HepG2 (cell line): ENCODE results near the gene BEST2. TPM values are rescaled to one million over a fixed set of nuclear protein-coding genes. Genes with fewer than 3 reads are reported as not detected.

Experiments
- AHR ChIP-seq: IDR thresholded peaks from 2 replicates; pipeline ENCODE4 v1.6.1; 2018; ENCODE audit warnings: missing genetic modification reagents, missing compliant biosample characterization
- ARID2 ChIP-seq: sonication (generic); formaldehyde crosslinking; IDR thresholded peaks from 2 replicates; pipeline ENCODE4 v1.8.1; 2022; ENCODE audit warnings: mild to moderate bottlenecking, missing genetic modification reagents, borderline replicate concordance
- ATF7 ChIP-seq, 2 experiments: fragments of 450-650 bp in 1 of 2; sonication (generic) in 1 of 2; formaldehyde crosslinking in 1 of 2; IDR thresholded peaks; 2 replicates each; pipeline versions ENCODE4 v1.4.0 to v1.6.1; 2016 to 2020; ENCODE audit warnings: antibody characterized with exemption in 1 of 2, mild to moderate bottlenecking in 1 of 2, missing genetic modification reagents in 1 of 2
- BHLHE40 ChIP-seq: IDR thresholded peaks from 2 replicates; pipeline ENCODE4 v1.6.1; 2011; ENCODE audit warnings: low read length, improper control_type of control experiment
- CREB3 ChIP-seq: sonication (generic); formaldehyde crosslinking; IDR thresholded peaks from 2 replicates; pipeline ENCODE4 v1.5.0; 2020; ENCODE audit warnings: missing genetic modification reagents
- ELK4 ChIP-seq: sonication (generic); formaldehyde crosslinking; IDR thresholded peaks from 2 replicates; pipeline ENCODE4 v1.9.0; 2021; ENCODE audit warnings: missing genetic modification reagents, borderline replicate concordance
- HNRNPUL1 ChIP-seq: fragments of 200-400 bp; formaldehyde crosslinking; IDR thresholded peaks from 2 replicates; pipeline ENCODE4 v1.6.1; 2017; ENCODE audit warnings: low read depth, mild to moderate bottlenecking, low read length, moderate library complexity
- HOXA7 ChIP-seq: sonication (generic); formaldehyde crosslinking; IDR thresholded peaks from 2 replicates; pipeline ENCODE4 v1.8.1; 2022; ENCODE audit warnings: mild to moderate bottlenecking, missing genetic modification reagents, moderate library complexity
- SMARCC2 ChIP-seq: fragments of 450-650 bp; IDR thresholded peaks from 2 replicates; pipeline ENCODE4 v1.6.1; 2017; ENCODE audit warnings: antibody characterized with exemption, mild to moderate bottlenecking
- SP1 ChIP-seq, 2 experiments: fragments of 450-650 bp in 1 of 2; sonication (generic) in 1 of 2; formaldehyde crosslinking in 1 of 2; IDR thresholded peaks; 2 replicates each; pipeline versions ENCODE4 v1.4.0 to v1.6.1; 2016 to 2020; ENCODE audit warnings: missing genetic modification reagents in 1 of 2
- SP140L ChIP-seq: sonication (generic); formaldehyde crosslinking; IDR thresholded peaks from 2 replicates; pipeline ENCODE4 v1.4.0; 2020; ENCODE audit warnings: missing genetic modification reagents, borderline replicate concordance
- SYNCRIP ChIP-seq: fragments of 200-400 bp; formaldehyde crosslinking; IDR thresholded peaks from 2 replicates; pipeline ENCODE4 v1.6.1; 2018; ENCODE audit warnings: mild to moderate bottlenecking, low read depth, low read length; ENCODE audit not compliant: insufficient read depth
- TBX2 ChIP-seq: sonication (generic); formaldehyde crosslinking; IDR thresholded peaks from 2 replicates; pipeline ENCODE4 v1.5.0; 2020; ENCODE audit warnings: missing genetic modification reagents, mild to moderate bottlenecking, borderline replicate concordance
- YY1 ChIP-seq: IDR thresholded peaks from 2 replicates; pipeline ENCODE4 v1.6.1; 2011; ENCODE audit warnings: low read length, low read depth, moderate library complexity, mild to moderate bottlenecking; ENCODE audit not compliant: insufficient read depth, insufficient replicate concordance
- ZFX ChIP-seq: sonication (generic); formaldehyde crosslinking; IDR thresholded peaks from 2 replicates; pipeline ENCODE4 v1.4.0; 2020; ENCODE audit warnings: mild to moderate bottlenecking, low read depth, missing genetic modification reagents, moderate library complexity
- ZNF20 ChIP-seq: sonication (generic); formaldehyde crosslinking; IDR thresholded peaks from 2 replicates; pipeline ENCODE4 v1.4.0; 2020; ENCODE audit warnings: mild to moderate bottlenecking, moderate library complexity, missing genetic modification reagents
- ZNF354B ChIP-seq: sonication (generic); formaldehyde crosslinking; IDR thresholded peaks from 2 replicates; pipeline ENCODE4 v1.8.0; 2022; ENCODE audit warnings: mild to moderate bottlenecking, missing genetic modification reagents
- ZNF431 ChIP-seq: sonication (generic); formaldehyde crosslinking; IDR thresholded peaks from 2 replicates; pipeline ENCODE4 v1.9.0; 2022; ENCODE audit warnings: missing genetic modification reagents, low read depth, mild to moderate bottlenecking, borderline replicate concordance
- ZNF556 ChIP-seq: sonication (generic); formaldehyde crosslinking; IDR thresholded peaks from 2 replicates; pipeline ENCODE4 v1.4.0; 2020; ENCODE audit warnings: mild to moderate bottlenecking, missing genetic modification reagents, borderline replicate concordance
- ZNF569 ChIP-seq: sonication (generic); formaldehyde crosslinking; IDR thresholded peaks from 2 replicates; pipeline ENCODE4 v1.5.0; 2020; ENCODE audit warnings: mild to moderate bottlenecking, missing genetic modification reagents, moderate library complexity, borderline replicate concordance
- ZNF576 ChIP-seq: sonication (generic); formaldehyde crosslinking; IDR thresholded peaks from 2 replicates; pipeline ENCODE4 v1.4.0; 2020; ENCODE audit warnings: mild to moderate bottlenecking, missing genetic modification reagents
- ZNF709 ChIP-seq: sonication (generic); formaldehyde crosslinking; IDR thresholded peaks from 2 replicates; pipeline ENCODE4 v1.5.0; 2020; ENCODE audit warnings: mild to moderate bottlenecking, missing genetic modification reagents
- ZNF770 ChIP-seq: sonication (generic); formaldehyde crosslinking; IDR thresholded peaks from 2 replicates; pipeline ENCODE4 v1.5.0; 2020; ENCODE audit warnings: mild to moderate bottlenecking, missing genetic modification reagents
- ZNF816 ChIP-seq: sonication (generic); formaldehyde crosslinking; IDR thresholded peaks from 2 replicates; pipeline ENCODE4 v1.8.0; 2022; ENCODE audit warnings: missing genetic modification reagents, mild to moderate bottlenecking, borderline replicate concordance
- polyA plus RNA-seq, 8 experiments: library from polyadenylated mRNA; depleted of rRNA in 3 of 8; stranded (reverse) in 7 of 8; unstranded in 1 of 8; fragments of >200 nt; fragmentation: Illumina TruSeq in 4 of 8; extraction: Trizol in 4 of 8; gene quantifications; 2 replicates each; pipeline versions ENCODE4 v1.2.1 to v1.2.3, GENCODE V29; 2011 to 2016; ENCODE audit warnings: low read depth in 4 of 8, missing spikeins in 1 of 8, mixed read lengths in 1 of 8; ENCODE audit not compliant: insufficient read depth in 1 of 8
- total RNA-seq, 5 experiments: library from RNA; depleted of rRNA; stranded (reverse); fragments of >200 nt; fragmentation: Illumina TruSeq; extraction: Trizol; gene quantifications; 2 replicates each; pipeline ENCODE4 v1.2.3, GENCODE V29; 2016; ENCODE audit warnings: low read depth in 1 of 5

BEST2 gene
- total and polyA plus RNA-seq, 2 of the 13 experiments (the other 11 are each of a cell fraction or from before 2014, with no cell fraction given), result not detected

GRCh38 chr19:12723641-12724426 lies 27.8 kb upstream of the BEST2 start, which contains the start of gene TNPO2 (continued):
- TF ChIP-seq ZNF770 (CRISPR knock-in tag) (no peak), ELK4 (no peak), SP1 (IDR thresholded peaks at IDR 0.05) (no peak), SP1 (CRISPR knock-in tag; IDR thresholded peaks at IDR 0.05) (no peak), ZNF431 (CRISPR knock-in tag) (no peak), ZNF20 (no peak), YY1 (peak; percentile 43), SMARCC2 (no peak), ZNF709 (no peak), HNRNPUL1 (no peak), HOXA7 (no peak), SYNCRIP (no peak), ZFX (CRISPR knock-in tag) (peak; percentile 91), ARID2 (no peak), AHR (CRISPR knock-in tag) (no peak), ATF7 (IDR thresholded peaks at IDR 0.05) (no peak), ATF7 (CRISPR knock-in tag; IDR thresholded peaks at IDR 0.05) (no peak), ZNF556 (CRISPR knock-in tag) (no peak), TBX2 (no peak; the same call in 1 of the 2 replicates), SP140L (CRISPR knock-in tag) (no peak), CREB3 (CRISPR knock-in tag) (no peak), ZNF569 (CRISPR knock-in tag) (no peak), BHLHE40 (peak; percentile 81), ZNF816 (CRISPR knock-in tag) (no peak), ZNF576 (CRISPR knock-in tag) (no peak), ZNF354B (no peak)
